Activated CD8-positive, alpha-beta memory T cell treated with anti-CD3 and anti-CD28 coated beads, Interleukin-2, amount 50 U/mL, for 1 hour (primary cell): ENCODE results near the gene TGM3.

Experiments
- DNase-seq: peaks from one replicate; pipeline ENCODE4 v3.0.0-alpha.2; 2020; ENCODE audit errors: extremely low read depth

Gene TGM3

DNA sequence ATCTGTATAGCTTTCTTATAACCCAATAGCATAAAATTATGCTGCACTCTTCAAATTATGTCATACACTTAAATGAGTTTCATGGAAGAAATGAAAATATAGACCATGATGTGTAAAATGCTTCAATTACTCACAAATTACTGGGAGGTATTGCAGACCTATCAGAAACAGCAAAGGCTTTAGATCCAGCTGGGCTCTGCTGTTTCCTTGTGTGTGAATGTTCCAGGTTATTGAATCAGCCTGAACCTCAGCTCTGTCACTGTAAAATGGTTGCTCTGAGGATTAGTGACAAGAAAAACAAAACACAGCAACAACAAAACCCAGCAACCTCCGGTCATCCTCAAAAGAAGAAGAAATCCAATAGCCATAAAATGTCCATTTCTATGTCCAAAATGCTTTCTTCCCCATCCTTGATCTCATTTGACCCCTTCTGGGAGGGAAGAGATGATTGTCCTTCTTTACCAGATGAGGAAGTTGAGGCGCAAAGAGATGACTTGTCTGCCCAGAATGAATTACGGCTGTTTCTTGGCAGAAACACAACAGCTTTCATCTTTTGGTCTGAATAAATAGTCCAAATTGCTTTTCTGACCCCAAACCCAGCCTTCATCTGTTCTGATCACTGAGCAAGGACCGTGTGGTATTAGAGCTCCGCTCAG lies 42.7 kb downstream of the TGM3 start:
- no peak for DNase-seq

DNA sequence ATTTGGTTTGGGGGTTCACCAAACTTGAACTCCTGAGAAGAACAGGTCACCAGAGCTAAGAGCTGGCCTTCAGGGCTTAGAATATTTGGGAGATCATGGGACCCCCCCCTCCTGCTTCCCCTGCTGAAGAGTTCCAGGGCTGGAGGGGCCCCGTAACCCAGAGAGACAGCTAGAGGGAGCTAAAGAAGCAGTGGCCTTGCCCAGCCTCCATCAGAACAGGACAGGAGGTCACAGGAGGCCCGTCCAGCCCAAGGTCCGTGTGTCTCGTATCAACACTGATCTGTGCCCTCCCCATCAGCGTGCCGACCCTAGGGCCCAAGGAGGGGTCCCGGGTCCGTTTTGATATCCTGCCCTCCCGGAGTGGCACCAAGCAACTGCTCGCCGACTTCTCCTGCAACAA lies 44.3 kb downstream of the TGM3 start:
- DNase-seq, result no peak

DNA sequence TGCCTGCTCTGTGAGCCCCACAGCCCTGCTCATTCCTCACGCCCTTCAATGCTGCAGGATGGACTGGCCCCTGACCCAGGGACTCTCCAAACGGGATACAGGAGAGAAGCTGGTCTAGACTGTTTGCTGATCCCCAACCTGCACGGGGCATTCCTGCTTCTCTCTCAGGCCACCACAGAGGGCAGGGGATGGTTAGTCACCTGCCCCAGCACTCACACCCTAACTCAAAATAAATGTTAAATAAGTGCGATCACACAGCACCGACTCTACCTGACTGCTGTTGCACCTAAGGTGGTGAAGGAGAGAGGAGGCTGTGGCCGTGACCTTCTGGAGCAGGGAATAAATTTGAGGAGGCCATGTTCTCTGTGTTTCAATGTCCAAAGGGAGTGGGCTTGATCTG lies 45.0 kb downstream of the TGM3 start:
- no peak for DNase-seq

DNA sequence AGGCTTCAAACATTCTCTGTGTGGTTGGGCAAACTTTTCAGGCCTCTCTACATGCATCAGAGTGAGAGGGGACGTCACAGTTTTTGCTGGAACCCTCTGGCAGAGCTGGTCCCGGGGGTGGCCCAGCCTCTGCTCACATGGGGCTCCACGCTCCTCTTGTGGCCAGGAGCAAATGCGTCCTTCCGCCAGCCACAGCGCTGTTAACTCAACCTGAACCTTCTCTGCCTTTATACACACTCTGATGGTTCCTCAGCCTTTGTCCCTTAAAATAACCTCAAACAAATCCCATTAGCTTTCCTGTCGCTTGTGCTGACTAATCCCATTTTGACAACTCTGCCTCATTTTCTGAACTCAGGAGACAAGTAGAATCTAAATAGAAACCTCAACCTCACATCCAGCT lies 45.5 kb downstream of the TGM3 start:
- DNase-seq, result no peak

- no peak for DNase-seq
These were observed 46.4 kb downstream of the TGM3 start for GRCh38 chr20:2342243-2342642.

- no peak for DNase-seq
These were observed 50.4 kb downstream of the TGM3 start for GRCh38 chr20:2346188-2346587.

- DNase-seq, result no peak
These were observed 52.5 kb downstream of the TGM3 start for GRCh38 chr20:2348336-2348735.

- no peak for DNase-seq
These were observed 54.0 kb downstream of the TGM3 start for GRCh38 chr20:2349801-2350200.

GRCh38 chr20:2350606-2351005 lies 54.8 kb downstream of the TGM3 start:
- no peak for DNase-seq

DNA sequence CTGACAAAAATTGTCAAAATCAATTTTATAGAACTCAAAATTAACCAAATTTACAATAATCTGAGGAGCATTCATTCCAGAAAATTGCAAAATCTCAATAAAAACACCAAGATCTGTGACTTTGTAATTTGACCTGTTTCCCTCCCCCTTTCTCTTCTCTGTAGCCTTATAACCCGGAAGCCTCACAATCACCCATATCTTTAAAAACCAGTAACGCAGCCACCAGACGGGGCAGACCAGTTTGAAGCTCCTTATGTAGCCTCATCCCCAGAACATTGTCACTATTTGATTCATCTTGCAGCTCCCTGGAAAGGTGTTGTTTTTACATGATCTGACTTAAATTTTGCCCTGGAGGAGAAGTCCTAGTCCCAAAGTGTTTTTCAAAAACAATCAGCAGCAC lies 57.4 kb downstream of the TGM3 start:
- DNase-seq, result no peak

DNA sequence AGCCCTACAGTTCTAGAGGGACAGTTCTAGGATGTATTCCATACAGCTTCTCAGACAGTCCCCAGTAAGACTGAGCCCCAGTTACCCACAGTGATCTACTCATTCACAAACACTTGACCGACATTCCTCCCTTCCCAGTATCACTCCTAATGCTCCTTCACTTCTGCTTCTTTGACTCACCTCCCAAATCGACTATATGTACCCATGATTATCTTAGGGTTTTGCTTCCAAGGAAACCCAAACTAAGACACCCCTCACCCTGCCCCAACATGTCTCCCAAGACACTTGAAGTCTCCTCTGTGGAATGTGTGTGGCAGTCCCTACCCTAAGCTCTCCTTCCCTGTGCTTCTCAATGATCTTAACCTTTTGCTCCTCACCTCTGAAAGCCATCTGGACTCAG lies 61.3 kb downstream of the TGM3 start:
- DNase-seq, result no peak

DNA sequence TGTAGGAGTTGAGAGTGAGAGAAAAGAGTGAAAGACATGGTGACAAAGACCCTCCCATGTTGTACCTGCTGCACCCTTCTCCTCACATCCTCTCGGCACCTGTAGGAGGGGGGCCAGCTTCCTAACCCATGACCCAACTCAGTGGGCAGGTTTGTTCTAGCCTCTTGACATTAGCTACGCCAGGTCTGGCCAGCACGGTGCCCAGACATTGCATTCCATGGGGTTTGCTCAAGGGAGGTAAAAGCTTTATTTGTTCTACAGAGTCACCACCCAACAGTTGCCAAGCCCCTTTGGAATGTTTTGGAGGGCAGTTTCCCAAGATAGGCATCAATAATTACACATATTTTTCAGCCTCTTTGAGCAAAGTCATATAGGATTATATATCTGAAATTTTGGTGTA lies 62.2 kb downstream of the TGM3 start:
- no peak for DNase-seq

DNA sequence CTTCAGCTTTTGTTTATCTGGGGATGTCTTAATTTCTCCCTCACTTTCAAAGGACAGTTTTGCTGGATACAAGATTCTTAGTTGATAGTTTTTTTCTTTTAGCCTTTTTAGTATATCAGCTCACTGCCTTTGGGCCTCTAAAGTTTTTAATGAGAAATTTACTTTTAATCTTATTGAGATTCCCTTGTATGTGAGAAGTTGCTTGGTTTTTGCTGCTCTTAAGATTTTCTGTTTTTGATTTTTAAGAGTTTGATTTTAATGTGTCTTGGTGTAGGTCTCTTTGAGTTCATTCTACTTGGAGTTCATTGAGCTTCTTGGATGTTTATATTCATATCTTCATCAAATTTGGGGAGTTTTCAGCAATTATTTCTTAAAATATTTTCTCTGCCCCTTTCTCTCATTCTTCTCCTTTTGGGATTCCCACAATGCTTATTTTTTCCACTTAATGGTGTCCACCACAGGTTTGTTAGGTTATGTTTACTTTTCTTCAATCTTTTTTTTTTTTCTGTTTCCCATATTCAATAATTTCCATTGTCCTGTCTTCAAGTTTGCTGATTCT lies 65.3 kb downstream of the TGM3 start:
- DNase-seq, result no peak

DNA sequence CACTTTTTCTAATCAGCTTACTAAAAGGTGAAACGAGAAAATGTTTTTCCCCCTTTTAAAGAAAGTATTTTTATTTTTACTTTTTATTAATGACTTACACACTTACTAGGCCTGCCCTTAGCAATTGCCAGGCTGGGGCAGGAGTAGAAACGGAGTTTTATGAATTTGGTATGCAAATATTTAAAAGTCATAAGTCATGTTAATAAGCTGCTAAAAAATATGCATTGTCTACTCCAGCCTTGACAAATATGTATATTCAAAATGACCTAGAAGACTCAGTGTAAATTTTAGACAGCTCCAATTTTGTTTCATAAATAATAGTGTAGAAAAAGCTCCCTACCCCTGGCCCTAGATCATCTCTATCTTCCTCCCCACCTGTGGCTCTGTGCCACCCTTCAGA lies 67.4 kb downstream of the TGM3 start:
- no peak for DNase-seq

- no peak for DNase-seq
These were observed 67.8 kb downstream of the TGM3 start for GRCh38 chr20:2363587-2363986.

- no peak for DNase-seq
These were observed 68.2 kb downstream of the TGM3 start for GRCh38 chr20:2364044-2364443.

DNA sequence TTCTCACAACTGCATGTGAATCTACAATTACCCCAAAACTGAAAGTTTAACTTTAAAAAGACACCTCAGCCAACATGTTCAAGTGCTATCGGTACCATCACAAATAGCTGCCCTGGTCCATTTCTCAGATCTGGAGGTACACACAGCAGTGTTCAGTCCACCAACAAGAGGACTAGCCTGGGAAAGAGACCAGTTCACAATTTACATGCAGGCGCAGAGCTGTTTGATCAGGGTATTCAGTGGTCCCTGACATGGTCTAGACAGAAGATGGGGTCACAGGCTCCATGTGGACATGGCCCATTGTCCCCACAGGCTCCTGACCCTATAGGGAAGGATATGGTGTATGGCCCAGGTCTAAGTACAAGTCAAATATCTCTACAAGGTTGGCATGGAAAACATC lies 69.3 kb downstream of the TGM3 start:
- no peak for DNase-seq

DNA sequence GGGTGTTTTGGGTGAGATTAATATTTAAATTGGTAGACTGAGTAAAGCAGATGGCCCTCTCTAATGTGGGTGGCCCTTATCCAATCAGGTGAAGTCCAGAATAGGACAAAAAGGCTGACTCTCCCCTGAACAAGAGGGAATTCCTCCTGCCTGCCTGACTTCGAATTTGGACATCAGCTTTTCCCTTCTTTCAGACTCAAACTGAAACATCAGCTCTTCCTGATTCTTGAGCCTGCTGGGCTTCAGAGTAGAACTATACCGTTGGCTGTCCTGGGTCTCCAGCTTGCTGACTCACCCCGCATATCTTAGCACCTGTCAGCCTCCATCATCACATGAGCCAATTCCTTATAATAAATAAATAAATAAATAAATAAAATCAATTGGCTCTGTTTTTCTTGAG lies 69.9 kb downstream of the TGM3 start:
- no peak for DNase-seq

DNA sequence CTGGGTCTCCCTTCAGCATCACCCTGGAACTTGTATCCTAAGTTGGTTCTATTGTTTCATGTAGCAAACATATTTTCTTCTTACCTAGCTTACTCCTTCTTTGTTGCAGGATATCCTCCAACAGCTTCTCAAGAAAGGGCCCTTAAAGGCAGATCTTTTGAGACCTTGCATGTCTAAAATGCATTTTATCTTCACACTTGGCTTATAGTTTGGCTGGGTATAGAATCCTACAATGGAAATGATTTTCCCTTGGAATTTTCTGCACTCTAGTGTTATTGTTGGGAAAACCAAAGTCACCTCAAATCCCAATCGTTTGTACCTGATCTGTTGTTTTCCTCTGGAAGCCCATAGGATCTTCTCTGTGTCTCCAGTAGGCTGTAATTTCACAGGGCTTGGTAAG lies 72.8 kb downstream of the TGM3 start:
- DNase-seq, result no peak

GRCh38 chr20:2373098-2373497 lies 77.3 kb downstream of the TGM3 start:
- no peak for DNase-seq

GRCh38 chr20:2374346-2375125 lies 78.7 kb downstream of the TGM3 start:
- DNase-seq, result no peak

- DNase-seq, result no peak
These were observed 83.1 kb downstream of the TGM3 start for GRCh38 chr20:2378893-2379292.

GRCh38 chr20:2379511-2380229 lies 83.9 kb downstream of the TGM3 start:
- DNase-seq, result no peak
